ENCODE results near the gene NUP50.

NUP50 gene

GRCh38 chr22:45211435-45211834, 47.7 kb downstream of the NUP50 start:
- no peak for DNase-seq

- no peak for DNase-seq
Measured at GRCh38 chr22:45211848-45212247, 48.1 kb downstream of the NUP50 start.

- DNase-seq = no peak
Measured at GRCh38 chr22:45212306-45212709, 48.6 kb downstream of the NUP50 start.

DNA sequence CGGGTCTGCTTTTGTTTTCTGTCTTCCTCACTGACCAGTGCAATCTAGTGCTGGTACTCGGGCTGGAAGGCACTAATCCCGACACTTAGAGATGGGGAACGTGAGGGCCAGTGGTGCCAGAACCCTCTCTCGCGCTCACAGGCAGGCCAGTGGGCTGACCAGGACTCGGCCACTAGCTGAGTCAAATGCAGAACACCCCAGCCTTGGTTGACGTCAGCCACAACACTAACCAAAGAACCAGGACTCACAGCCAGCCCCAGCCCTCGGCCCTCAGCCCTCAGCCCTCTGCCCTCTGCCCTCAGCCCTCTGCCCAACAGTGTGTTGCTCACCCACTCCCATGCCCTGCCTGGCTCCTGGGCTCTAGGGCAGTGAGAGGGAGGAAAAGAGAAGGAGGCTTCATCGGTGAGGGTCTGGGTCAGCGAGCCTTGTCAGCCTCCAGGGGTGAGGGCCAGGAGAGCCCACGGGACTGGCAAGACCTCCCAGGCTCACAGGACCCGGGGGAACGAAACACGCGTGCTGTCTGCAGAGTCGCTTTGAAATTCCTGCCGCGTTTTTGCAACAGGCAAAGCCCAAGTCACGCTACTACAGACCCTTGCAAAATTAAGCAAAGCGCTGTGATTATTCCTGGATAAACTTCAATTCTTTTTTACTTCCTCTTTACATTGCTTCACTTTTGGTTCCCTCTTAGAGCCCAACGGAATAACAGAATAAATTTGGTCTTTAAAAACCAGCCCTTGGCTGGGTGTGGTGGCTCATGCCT, 49.4 kb downstream of the NUP50 start:
- no peak for DNase-seq

DNA sequence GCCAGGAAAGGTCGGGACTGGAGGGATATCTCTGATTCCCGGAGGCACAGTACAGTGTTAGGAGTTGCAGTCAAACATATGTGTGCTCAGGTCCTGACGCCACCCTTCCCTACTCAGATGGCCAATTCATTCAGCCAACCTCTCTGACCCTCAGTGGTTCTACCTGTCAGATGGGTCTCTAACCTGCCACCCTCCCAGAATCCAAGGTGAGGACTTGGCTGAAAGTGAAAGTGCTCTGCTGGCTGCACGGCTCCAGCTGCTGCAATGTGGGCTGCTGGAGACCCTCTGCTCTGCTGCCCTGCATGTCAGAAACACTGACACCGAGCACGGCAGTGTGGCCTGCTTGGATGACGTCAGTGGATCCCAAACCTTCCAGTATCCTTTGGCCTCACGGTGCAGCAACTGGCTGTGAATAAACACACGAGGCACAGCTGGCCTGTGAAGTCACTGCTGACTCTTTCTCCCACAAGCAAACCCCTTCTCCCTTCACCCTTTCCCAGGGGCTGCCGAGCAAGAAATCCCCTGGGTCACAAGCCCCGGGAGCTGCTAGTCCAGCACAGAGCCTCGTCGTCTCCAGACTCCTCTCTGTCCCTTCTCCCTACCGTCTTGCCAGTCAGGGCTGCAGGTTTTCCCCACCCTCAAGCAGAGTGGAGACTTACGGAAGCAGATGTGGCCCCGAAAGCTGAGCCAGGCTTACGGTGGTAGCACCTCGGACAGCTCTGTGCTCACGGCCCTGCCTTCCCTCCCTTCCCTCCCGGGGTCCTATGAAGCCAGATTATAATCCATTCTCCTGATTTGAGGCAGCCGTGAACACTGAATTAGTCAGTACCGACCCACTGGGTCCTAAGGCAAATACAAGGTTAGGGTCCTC, 52.6 kb downstream of the NUP50 start:
- no peak for DNase-seq

DNA sequence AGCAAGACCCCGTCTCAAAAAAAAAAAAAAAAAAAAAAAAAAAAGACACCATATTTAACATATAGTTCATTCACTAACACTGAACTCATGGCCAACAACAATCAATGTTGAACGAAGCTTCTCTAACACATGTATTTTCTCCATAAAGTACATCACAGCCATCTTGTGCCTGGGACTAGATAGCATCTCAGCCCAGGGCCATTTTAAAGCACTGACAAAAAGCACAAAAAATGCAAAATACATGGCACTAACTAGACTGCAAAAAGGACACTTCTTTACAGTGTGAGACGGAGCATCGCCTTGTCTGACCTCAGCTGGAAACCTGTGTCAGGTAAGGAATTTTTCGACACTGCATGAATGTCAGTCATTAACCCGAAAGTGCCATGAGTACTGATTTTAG, 53.6 kb downstream of the NUP50 start:
- DNase-seq = no peak

DNA sequence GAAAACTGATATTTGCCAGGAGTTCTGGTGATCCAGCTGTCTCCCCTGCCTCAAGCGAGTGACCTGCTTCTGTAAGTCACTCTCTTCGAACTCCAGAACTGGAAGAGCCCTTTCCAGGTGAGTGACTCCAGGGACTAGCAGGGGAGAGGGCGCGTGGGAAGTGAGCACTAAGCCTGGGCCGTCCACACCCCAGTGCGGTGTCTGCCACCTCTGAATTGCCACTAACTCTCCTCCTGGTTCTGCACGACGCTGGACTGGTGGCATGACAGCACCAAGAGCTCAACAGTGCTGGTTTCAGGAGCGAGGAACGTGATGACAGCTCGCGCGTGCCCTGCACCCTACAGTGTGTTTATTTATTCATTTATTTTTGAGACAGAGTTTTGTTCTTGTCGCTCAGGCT, 54.1 kb downstream of the NUP50 start:
- no peak for DNase-seq

DNA sequence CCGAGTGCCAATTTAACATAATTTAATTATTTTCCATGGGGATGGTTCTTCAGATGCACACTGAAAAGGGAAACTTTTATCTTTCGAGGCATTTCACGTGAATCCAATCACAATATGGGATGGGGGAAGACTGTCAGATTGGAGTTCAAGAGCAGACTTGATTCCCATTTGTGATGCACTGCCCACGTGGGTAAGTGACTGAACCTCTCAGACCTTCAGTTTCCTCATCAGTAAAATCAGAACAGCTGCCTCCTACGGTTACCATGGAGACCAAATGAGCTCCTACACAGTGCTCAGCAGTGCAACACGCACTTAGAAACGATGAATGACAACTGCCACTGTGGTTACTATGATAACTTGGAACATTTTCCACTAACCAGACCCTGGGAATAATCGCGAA, 55.3 kb downstream of the NUP50 start:
- DNase-seq = no peak

- no peak for DNase-seq
Measured at GRCh38 chr22:45221201-45221600, 57.5 kb downstream of the NUP50 start.

- no peak for DNase-seq
Measured at GRCh38 chr22:45223304-45224117, 59.8 kb downstream of the NUP50 start.

DNA sequence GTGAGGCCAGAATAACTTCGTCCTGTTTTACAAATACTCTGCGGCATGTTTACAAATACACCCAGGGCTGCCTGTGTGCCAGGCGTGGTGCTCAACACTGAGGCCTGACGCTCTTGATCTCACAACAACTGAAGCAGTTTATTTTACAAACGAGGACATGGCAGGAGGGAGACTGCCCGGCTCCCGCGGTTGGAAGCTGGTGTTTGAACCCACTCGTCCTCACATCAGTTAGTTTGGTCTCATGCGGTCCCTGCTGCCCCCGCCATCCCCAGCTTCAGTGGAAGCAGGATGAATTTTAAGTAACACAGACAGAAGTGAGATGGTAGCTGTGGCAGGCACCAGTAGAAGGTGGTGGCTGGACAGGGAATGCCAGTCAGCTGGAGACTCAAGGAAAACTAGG, 60.6 kb downstream of the NUP50 start:
- no peak for DNase-seq

- no peak for DNase-seq
Measured at GRCh38 chr22:45224988-45225731, 61.4 kb downstream of the NUP50 start.

- no peak for DNase-seq
Measured at GRCh38 chr22:45225732-45226502, 62.2 kb downstream of the NUP50 start.

- no peak for DNase-seq
Measured at GRCh38 chr22:45226503-45227186, 62.9 kb downstream of the NUP50 start.

- no peak for DNase-seq
Measured at GRCh38 chr22:45227645-45228400, 64.1 kb downstream of the NUP50 start.

GRCh38 chr22:45228401-45228754, 64.7 kb downstream of the NUP50 start:
- no peak for DNase-seq

DNA sequence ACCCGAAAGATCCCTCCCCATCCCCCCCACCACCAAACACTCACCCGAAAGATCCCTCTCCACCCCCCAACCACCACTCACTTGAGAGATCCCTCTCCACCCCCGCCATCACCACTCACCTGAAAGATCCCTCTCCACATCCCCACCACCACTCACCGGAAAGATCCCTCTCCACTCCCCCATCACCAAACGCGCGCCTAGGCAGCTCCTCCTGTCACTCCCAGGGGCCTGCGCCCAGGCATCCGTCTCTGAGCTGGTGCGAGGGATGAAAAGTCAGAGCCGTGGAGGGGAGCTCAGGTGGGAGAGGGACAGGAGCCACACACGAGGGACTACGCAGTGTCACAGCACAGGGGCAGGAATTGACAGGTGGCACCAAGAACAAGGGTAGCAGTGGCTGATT, 65.5 kb downstream of the NUP50 start:
- no peak for DNase-seq

- no peak for DNase-seq
Measured at GRCh38 chr22:45230026-45230721, 66.4 kb downstream of the NUP50 start.

DNA sequence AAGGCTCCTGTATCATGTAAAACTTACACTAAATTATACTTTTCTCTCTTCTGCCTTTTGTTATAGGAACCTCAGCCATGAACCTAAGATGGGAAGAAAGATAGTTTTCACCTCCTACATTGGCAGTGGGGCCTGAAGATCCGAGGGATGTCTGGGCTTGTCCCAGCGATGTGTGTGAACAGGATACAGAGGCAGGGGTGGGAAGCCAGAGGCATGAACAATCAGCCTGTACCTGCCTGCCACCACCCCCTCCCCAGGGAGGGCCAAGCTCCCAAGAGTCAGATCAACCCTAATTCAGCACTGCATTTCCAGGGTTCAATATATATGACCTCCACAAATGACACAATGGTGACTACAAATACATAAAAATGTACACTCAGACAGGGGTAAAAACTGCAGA, 67.6 kb downstream of the NUP50 start:
- DNase-seq = no peak

DNA sequence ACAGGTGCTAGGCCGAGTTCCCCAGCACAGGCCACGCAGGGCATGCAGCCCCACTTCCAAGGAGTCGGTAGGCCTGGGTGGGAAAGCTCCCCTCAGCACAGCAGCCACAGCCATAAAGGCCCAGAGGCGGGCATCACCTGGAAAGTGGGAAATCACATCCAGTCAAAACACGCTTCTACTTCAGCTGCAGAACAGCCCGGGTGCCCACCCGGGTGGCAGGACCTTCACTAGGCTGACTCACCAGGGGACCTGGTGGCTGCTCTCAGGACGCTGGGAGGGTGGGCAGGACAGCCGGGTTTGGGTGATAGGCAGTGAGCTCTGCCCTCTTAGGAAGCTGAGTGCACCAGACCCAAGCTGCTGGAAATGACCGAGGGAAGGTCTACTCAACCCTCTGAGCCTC, 69.7 kb downstream of the NUP50 start:
- DNase-seq = no peak
